Measurements from ENCODE around the gene PSTPIP1.

PSTPIP1 gene

DNA sequence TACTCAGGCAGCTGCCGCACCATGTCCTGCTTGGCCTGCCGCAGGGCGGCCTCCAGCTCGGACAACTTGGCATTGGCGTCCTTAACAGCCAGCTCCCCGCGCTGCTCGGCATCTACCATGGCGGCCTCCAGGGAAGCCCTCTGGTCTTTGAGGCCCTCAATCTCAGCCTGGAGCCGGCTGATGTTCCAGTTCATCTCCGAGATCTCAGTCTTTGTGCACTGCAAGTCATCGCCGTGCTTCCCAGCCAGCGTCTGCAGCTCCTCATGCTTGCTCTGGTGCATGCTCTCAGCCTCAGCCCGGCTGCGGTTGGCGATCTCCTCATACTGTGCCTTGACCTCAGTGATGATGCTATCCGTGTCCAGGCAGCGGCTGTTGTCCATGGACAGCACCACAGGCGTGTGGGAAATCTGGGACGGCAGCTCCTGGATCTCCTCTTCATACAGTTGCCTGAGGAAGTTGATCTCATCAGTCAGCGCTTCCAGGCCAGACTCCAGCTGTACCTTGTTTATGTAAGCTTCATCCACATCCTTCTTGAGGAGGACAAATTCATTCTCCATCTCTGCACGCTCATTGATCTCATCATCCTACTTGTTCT is 15.5 kb upstream of the PSTPIP1 start:
- no peak for DNase-seq

GRCh38 chr15:76979996-76980520 is 14.9 kb upstream of the PSTPIP1 start:
- DNase-seq = no peak

- no peak for DNase-seq
Measured at GRCh38 chr15:76982356-76982755, 12.6 kb upstream of the PSTPIP1 start.

GRCh38 chr15:76982756-76983155 is 12.2 kb upstream of the PSTPIP1 start:
- no peak for DNase-seq

DNA sequence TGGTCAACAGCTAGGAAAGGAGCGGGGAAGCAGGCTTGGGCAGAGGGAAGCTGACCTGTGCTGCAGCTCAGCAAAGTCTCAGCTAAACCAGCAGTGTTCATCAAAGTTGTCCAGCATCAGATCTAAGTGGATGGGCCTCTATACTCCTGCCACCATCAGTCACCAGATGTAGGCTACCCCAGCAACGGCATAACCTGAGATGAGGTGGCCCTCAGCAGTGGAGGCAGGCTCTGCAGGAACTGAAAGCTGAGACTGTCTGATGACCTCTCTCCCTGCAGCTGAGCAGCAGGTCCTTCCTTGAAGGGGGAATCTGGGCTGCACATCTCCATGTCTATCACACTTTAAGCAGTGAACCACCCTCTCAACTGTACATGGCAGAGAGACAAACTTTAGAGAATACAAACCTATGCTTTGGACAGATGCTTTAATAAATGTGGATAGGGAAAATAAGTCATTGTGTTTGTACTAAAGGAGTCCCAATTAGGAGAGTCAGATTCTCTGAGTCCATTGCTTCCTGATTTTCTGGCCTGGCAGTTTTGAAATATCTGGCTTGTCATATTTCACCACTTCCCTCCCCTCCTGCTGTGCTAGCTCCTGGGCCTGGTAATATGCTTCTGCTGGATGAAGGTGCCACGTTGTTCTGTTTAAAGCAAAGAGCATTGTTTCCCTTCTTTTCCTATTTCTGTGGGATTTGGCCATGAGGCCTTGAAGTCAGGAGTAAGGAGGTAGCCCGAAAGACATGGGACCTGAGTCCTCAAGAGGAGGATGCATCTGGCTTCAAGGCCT is 11.1 kb upstream of the PSTPIP1 start:
- no peak for DNase-seq

- DNase-seq = no peak
Measured at GRCh38 chr15:76986743-76987142, 8.2 kb upstream of the PSTPIP1 start.

GRCh38 chr15:76987276-76987675 is 7.7 kb upstream of the PSTPIP1 start:
- DNase-seq = no peak

DNA sequence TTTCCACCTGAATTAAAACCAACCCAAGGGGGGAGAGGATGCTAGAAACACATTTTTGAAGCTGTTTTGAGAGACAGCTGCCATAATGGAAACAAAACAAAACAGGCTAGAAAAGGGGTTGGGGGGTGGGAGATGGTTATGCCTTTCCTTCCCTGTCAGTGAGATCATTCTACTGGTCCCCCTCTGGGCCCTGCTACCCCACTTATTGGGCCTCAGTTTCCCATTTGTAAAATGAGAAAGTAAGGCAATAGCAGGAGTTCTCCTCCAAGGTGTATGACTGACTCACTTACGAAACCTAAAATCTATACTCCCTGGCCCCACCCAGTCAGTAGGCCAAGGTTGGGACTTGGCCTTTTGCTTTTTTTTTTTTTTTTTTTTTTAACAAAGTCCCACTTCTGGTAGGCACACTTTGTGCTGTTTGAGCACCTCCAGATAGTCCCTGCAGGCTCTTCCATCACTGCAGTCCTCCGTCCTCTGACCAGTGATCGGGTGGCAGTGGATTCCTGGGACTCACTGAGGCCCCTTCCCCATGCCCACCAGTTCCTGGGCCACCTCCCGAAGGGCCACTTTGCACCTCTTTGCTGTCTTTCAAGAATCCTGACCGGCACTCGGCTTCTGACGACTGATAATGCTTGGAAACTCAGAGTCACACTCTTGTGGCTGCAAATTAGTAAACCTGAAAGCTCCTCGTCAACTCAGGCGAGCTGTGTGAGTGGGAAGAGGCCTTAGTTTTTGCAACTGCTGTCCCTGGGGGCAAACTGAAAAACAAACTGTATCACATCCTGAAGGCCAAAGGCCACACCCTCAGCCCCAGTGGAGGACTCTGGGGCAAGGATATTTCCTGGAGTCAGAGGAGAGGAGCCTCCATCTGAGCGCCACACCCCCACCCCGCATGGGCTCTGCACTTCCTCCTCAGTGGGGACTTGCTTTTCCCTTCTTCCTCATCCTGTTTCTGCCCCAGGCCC is 6.7 kb upstream of the PSTPIP1 start:
- DNase-seq = peak; percentile 74

GRCh38 chr15:76988867-76989780 is 5.8 kb upstream of the PSTPIP1 start:
- DNase-seq = no peak

DNA sequence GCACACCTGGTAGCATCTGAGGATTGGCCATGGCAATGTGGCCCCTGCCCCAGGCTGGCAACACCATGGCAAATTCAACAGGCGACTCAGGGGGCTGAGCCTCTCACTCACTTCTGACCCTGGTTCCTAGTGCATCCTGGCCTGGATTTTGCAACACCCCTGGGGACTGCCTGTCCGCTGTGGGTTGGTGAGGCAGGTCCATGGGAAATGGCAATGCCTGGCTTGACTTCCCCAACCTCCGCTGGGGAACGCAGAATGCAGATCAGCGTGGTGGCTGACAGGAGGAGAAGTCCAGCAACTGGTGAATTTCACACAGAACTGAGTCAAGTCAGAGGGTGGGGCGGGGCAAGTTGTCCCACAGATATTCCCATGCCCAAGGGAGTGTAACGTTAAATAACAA is 3.9 kb upstream of the PSTPIP1 start:
- no peak for DNase-seq

DNA sequence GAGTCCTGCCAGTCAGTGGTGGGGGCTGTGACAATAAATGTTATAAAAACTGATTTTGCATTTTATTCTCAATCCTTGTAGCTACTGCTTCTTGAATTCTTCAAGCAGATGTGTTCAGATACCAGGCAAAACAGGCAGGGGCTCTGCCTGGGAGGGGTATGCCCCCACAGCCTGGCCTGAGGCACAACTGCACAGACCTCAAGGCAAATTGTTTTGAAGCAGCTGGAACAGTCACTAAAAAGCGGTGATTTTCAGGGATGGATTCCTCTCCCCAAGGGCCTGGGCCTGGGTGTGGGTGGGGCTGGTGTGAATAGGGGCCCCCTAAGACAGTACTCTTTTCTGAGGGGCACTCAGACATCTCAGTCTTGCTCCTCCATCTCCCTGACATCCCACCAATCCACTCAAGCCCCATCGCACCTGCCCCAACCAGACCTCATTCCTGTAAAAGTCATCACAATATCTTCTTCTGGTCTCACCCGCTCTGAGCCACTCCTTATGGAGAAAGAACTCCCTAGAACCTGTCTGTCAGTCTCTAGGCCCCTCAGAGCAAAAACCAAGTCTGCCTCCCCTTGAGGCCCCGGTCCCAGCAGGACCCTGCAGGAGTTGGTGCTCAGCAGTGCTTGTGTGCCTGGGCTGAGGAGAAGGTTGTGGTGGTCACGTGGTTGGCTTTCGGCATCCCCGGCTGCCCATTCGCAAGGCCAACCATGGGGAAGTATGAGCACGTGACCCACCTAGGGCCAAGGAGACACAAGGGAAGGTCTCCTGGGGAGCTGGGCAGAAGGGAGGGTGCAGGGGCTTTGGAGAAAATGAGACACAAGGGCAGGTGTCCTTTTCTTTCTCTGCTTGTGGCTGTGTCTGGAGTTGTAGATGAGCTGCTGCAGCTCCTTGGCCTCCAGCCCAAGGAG is 2.9 kb upstream of the PSTPIP1 start:
- no peak for DNase-seq

DNA sequence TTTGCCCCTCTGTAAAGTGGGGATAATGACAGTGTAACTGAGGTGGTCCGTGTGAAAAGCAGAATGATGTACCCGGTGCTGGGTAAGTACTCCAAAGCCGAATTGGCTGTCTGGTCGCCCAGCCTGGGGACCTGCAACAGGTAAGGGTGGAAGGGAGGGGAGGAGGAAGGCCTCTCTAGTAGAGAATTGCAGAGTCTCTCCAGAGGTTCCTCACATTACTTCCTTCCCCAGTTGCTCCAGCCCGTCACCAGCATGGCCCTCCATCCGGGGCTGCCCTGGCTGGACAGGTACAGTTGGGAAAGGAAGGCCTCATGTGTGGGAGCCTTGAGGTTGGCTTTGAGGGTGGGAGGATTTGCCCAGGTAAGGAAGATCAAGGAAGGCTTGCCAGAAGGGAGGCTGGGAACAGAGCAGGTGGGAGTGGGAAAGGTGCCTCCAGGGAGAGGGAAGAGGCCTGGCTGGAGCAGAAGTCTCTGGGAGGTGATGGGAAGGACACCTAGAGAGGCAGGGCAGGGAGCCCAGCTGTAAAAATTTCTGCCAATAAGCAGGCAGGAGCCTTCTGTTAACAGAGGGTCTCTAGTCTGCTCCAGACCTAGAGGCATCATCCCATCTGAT is 1.7 kb upstream of the PSTPIP1 start:
- no peak for DNase-seq

- peak; percentile 62 for DNase-seq
Measured at GRCh38 chr15:76994001-76994400, 925 bp upstream of the PSTPIP1 start.

DNA sequence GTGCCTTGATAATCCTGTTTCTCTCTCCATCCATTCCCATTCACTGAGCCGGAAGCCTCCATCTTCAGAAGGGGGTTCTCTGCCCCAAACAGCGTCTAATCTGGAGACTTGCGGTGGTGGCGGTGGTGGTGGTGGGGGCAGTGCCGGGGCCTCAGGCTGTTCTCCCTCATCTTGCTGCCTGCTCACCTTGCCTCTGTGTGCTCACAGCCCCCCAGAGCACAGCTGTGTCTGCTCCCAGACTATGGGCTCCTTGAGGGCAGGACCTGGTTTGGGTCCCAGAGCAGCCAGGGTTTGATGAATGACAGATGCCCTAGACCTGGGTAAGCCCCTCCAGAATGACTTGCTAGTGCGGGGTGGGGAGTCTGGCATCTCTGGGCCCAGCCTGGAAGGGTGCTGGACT is 430 bp upstream of the PSTPIP1 start:
- DNase-seq = no peak

GRCh38 chr15:76996076-76996525 is 1.2 kb downstream of the PSTPIP1 start:
- no peak for DNase-seq

DNA sequence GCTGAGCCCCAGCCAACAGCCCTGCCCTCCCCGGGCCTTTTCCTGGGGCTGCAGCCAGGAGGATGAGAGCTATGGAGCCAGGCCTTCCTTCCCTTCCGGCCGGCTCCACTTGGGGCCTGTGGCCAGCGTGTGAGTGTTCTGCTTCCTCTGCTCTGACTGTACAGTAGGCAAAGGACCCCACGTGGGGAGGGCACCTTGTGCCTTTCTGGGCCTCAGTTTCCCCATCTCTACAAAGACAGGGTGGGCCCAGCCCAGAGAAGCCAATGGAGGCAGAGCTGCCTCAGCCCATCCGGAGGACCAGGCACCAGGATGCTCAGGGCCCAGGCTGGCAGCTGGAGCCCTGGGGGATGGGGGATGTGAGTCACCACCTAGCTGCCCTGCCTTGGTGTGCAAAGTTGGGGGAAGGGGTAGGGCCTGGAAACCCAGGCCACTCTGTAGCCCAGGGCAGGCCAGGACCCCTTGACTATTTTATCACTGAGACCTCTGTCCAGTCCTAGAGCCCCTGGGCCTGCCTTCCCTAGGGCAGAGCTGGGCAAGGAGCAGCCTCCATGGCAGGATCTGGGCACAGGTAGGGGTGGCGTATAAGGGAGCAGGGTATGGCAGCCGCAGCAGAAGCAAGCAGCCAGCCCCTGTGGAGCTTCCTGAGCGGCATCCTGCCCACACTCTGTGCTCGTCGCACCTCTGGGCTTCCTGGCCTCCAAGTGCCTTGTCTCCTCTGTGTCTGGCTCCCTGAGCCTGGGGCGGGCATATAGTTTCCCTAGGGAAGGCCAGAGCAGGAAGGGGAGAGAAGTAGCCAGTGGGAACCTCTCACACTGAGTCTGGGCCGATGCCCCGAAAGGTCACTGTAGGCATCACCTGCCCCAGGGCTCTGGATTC is 1.8 kb downstream of the PSTPIP1 start:
- peak; percentile 54 for DNase-seq

- DNase-seq = no peak
Measured at GRCh38 chr15:76998663-76999285, 3.8 kb downstream of the PSTPIP1 start.

GRCh38 chr15:76999996-77000395 is 5.1 kb downstream of the PSTPIP1 start:
- DNase-seq = no peak

- DNase-seq = no peak
Measured at GRCh38 chr15:77001351-77001750, 6.4 kb downstream of the PSTPIP1 start.
